NCI-H2081 treated with DMSO at 0.1 percent for 48 hours (cell line): ENCODE results near the gene AHRR.
"Not testable (repeated sequence)": the region's sequence is repeated elsewhere in the genome, so short reads cannot be mapped to it uniquely, and the experiment has no call there.

Source experiments
- DNase-seq: peaks from one replicate; lab custom pipeline; 2025; lab: John Stamatoyannopoulos, UW

The AHRR gene

GRCh38 chr5:378301-378891, 56.9 kb downstream of the AHRR start:
- DNase-seq, result no peak

GRCh38 chr5:378976-379742, 57.6 kb downstream of the AHRR start:
- DNase-seq, result no peak

- DNase-seq, result no peak
Measured at GRCh38 chr5:380701-381309, 59.3 kb downstream of the AHRR start.

- no peak for DNase-seq
Measured at GRCh38 chr5:383066-383465, 61.6 kb downstream of the AHRR start.

- no peak for DNase-seq
Measured at GRCh38 chr5:383621-384020, 62.1 kb downstream of the AHRR start.

- DNase-seq, result not testable (repeated sequence)
Measured at GRCh38 chr5:384576-384975, 63.1 kb downstream of the AHRR start.

- no peak for DNase-seq
Measured at GRCh38 chr5:385321-385720, 63.8 kb downstream of the AHRR start.

- DNase-seq, result no peak
Measured at GRCh38 chr5:386432-387341, 65.2 kb downstream of the AHRR start.

- no peak for DNase-seq
Measured at GRCh38 chr5:387491-388265, 66.2 kb downstream of the AHRR start.

GRCh38 chr5:388266-389196, 67.0 kb downstream of the AHRR start:
- no peak for DNase-seq

GRCh38 chr5:389197-389821, 67.8 kb downstream of the AHRR start:
- no peak for DNase-seq

GRCh38 chr5:389891-390622, 68.5 kb downstream of the AHRR start:
- DNase-seq, result no peak

GRCh38 chr5:390623-391491, 69.3 kb downstream of the AHRR start:
- no peak for DNase-seq

- DNase-seq, result no peak
Measured at GRCh38 chr5:392431-392988, 71.0 kb downstream of the AHRR start.

- DNase-seq, result no peak
Measured at GRCh38 chr5:393846-394275, 72.3 kb downstream of the AHRR start.

GRCh38 chr5:394671-395155, 73.2 kb downstream of the AHRR start:
- no peak for DNase-seq

GRCh38 chr5:395156-395920, 73.8 kb downstream of the AHRR start:
- no peak for DNase-seq
